GM21529 (cell line): ENCODE results near the gene HIRA.

ENCODE experiments used
- ATAC-seq: cut with Tn5 transposase; IDR thresholded peaks from one replicate; pipeline ENCODE4 v1.9.1; 2021; ENCODE audit not compliant: unreplicated experiment

HIRA gene

DNA sequence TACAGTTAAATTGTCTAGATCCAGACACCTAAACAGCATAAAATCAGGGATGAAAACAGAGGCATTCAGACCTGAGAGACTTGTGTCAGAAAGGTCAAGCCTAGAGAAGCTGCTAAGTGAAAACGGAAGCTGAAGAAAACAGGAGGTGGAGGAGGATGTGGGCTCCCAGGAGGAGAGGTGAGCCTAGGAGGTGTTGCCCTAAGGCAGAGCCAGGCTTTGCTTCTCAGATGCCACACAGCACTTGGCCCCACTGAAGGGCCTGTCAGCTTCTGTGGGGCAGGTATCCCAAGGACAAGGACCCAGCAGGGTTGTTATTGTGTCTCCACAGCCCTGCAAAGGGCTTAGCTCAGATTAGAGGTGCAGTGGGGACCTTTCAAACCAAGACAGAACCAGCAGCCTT lies 33.0 kb upstream of the HIRA start:
- no peak for ATAC-seq

DNA sequence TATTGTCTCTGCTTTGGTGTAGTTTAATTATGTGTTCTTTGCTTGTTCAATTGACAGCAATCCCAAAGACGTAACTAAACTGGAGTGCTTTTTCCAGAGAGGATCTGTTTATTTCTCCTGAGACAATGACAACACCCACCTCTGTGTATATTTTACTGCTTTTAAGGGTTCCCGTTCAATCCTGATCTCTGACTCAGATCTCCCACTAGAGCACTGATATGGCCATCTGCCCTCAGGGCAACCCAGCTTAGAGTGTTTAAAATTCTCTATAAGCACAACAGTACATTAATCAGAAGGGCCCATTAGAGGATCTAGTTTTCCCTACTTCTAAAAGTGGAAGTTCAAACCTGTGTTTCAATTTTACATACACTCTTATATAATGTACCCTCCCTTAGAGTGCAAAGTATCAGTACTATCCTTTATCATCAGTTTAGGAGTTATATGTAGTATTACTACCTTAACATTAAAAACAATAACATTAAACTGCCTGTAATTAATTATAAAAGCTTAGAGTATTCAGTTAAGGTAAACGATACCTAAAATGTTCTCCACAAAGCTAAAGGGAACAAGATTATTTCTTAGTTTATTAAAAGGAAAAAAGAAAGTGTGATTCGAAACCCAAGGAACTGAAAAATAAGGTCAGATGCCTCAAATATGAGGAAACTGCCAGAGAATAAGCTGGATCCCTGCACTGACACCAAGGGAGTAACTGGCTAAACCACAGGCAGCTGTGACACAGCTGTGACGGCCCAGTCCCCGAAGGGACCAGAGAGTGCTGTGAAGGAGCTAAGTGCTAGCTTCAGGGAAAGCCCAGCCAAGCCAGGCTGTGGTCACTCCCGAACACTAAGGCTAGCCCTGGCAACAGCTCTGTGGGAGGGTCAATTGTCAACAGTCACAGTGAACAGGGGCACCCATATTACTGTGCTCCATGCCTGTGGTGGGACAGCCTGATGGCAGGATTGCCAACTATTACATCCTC lies 32.2 kb upstream of the HIRA start:
- no peak for ATAC-seq

DNA sequence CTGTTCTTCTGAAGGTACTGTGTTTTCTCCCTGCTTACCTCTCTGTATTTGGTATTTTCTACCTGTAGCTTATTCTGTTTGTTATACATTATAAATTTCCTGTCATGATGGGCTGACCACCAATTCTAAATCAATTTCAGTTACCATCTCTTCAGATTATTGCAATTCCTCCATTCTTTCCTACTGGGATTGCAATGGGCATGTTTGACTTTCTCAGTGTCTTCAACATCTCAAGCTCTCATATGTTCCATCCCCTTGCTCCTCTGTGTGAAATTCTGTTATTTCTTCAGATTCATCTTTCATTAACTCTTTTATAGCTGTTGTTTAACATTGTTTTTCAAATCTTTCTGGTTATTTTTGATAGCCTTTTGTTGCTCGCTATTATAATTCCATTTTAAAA lies 31.5 kb upstream of the HIRA start:
- ATAC-seq, result no peak

DNA sequence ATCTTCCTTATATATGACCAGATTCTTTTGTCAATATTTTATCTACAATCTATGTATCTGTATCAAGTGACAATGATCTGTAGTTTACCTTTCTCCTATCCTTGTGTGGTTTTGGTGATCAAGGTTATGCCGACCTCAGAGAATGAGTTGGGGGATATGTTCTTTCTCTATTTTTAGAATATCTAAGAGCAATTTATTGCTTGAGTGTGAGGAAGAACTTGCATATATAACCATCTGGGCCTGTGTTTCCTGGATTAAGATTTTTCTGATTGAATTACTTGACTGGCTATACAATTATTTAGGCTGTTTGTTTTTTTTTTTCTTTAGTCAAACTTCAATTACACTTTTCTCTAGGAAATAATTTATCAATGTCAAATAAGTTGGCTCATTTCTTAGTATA lies 30.0 kb upstream of the HIRA start:
- ATAC-seq, result no peak

DNA sequence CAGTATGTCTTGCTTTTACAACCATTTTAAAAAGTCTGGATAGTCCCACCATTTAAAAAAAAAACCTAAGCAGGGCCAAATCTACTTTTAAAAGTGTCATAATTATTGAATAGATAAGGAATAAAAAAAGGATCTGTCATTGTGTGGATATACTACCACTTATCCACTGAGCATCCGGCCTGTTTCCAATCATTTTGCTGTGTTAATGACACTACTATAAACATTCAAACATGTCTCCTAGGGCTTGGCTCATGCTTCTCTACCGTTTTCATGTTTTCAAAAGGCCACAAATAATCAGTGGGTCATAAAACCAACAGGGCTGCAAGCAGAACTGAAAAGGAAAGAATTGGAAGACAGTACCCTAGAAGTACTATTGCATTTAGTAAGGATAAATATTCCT lies 28.5 kb upstream of the HIRA start:
- no peak for ATAC-seq

DNA sequence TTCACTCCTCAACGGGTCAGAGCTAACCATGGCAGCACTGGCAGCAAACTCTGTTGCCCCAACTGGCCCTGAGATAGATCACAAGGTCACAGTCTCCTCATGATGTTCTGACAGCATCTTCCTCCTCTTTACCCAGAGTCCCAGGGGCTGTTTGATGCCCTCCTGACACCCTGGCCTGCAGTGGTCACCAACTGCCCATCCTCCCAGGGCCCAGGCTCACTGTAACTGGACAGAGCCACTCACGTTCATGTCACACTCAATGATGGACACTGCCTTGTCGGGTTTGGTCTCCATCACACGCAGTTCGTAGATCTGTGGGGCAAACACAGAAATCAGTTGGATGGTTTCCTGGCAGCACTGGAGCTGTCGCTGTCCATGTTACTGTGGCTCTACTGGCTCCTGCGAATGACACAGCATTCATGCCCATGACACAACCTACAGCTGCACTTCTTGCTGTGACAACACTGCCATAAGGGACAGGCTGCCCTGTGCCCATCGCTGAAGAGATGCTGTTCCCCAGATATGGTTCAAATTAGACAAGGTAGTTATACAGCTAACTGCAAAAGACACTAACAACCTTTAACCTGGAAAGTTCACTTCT lies 26.4 kb upstream of the HIRA start:
- no peak for ATAC-seq

DNA sequence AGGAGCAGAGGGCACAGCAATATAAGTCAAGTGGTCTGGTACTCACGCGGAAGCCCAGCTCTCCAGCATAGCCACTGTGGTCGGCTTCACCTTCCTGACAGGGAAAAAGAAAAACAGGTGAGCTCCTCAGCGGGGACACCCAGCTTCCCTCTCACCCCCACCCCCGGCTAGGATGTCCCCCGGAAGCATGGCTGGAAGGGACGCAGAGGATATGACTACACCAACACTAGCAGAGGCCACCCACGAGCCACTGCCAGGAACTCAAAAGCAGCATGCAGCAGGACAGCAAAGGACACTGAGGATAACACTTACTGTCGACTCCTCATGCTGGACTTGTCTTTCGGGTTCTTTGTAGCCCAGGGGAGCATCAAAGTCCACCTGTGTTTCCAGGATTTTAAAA lies 25.0 kb upstream of the HIRA start:
- no peak for ATAC-seq

DNA sequence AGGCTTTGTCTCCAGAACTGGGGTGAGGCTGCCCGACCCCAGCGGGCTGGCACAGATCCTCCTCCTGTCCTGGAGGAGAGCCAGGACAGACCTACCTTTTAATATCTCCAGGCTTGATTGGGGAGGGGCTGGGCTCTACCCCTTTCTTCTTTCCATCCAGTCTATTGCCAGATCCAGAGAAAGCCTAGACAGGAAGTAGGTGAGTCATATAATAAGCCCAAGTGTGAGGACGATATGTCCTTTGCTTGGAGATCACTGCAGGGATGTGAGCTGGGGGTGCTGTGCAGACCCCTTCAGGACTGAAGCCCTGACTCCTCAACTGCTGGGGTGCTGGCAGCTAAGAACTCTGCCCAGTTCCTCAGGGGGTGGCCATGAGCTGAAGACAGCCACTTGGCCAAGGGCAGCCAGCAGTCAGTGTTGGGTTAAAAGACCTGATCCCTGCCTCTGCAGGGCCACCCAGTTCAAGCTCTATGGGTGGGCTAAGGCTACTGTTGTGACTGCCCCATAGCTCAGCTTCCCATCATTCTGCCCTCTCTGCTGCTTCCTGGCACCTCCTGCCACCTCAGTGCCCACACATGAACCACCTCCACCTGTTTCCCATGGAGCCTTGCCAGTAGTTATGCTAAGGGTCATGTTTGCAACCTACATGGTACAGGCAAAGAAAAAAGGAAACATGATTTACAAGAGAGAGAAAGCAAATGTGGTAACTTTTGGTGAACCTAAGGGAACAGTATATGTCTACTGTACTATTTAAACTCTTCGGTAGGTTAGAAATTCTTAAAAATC lies 24.2 kb upstream of the HIRA start:
- no peak for ATAC-seq

DNA sequence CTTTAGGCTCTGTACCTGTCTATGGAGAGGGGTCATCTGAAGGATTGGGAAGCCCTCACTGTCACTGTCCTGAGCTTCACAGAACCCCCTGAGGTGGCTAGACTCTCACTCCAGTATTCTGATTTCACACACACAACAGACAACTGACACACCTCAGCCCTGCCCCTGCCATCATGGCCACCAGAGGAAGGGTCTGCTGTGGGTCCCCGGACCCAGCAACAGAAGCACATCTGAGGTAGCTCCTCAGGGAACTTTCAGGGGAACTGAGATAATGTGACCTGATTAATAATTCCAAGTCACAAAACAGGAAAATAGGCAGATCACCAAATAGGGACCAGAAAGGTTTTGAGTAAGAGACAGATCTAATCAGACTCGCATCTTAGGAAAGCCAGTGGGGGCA lies 23.5 kb upstream of the HIRA start:
- no peak for ATAC-seq

DNA sequence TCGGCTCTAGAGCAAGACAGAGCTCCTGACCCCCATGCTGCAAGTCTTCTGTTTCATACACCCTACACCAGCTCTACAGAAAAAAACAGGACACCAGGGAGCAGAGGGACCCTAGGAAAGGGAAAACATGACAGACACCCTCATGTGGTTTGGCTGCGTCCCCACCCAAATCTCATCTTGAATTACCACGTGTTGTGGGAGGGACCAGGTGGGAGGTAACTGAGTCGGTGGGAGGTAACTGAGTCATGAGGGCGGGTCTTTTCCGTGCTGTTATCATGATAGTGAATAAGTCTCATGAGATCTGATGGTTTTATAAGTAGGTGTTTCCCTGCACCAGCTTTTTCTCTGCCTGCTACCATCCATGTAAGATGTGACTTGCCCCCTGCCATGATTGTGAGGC lies 22.6 kb upstream of the HIRA start:
- no peak for ATAC-seq

DNA sequence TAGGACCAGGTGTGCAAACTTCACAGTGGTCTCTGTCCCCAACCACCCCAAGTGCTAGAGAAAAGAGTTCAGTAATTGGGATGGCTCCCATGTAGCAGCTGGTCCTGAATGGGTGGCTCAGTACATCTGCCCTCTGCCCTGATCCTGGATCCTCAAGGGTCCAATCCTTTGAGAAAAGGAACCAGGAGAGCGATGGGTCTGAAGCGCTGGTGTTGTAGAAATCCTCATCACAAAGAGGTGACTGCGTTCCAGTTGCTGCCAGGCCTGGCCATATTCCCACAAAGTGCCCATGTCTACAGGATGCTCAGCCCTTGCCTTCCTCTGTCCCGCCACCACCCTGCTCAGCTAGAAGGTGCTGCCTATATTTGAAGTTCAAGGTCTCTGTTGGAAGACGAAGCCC lies 22.2 kb upstream of the HIRA start:
- ATAC-seq, result no peak

DNA sequence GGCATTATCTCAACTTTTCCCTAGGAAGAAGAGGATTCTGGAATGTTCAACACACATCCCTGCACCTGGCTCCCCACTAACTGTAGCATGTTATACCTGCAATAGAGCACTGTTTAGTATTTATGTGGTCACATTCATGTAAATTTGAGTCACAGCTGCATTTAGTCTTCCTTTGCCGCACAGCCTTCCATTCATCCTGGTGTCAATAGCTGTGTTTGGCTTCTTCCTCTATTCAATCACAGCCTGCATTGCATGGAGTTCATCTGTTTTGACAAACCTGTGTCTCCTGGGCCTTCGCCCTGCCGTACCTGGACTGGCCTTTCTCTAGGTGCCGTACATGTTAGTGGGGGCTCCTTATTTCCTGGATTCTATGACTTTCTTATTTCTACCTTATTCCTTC lies 20.0 kb upstream of the HIRA start:
- no peak for ATAC-seq

DNA sequence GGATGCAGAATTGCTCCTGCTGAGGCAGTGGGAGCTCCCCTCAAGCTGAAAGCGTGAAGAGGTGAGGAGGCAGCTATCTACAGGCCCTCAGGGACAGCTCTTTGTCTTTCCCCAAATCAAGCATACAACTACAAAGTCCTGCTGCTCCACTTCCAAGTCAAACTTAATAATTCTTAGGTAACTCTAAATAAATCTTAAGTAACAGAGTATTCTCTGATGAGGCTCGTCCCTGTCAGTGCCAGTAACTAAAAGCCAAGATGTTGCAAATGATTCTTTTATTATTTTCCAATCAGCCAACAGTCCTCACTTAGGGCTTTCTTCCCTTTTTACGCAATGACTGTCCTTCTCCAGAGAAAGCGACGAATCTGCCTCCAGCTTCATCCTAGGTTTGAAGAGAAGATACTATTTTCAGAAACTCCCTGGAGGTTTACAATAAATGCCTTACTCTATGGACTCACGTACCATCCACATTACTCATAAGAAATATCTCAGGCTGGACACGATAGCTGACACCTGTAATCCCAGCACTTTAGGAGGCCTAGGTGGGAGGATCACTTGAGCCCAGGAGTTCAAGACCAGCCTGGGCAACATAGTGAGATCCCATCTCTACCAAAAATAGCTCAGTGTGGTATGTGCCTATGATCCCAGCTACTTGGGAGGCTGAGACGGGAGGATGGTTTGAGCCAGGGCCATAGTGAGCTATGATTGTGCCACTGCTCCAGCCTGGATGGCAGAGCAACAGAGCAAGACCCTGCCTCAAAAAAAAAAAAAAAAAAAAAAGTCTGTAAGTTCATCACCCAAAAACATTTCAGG lies 19.0 kb upstream of the HIRA start:
- ATAC-seq, result no peak

DNA sequence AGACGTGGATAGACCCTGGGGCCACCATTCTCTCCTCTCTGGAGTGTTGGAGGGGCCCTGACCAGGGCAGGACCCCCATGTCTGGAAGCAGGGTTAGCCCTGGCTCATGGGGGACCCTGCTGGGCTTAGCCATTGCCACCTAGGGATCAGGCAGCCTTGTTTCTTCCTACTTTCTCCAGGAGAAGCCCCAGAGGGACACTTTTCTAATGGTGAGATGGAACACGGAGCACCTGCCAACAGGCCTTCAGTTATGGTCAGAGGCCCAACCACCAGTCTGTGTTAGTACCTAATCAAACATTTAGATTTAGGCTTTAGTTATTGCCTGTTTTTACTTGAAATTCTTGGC lies 17.9 kb upstream of the HIRA start:
- no peak for ATAC-seq

DNA sequence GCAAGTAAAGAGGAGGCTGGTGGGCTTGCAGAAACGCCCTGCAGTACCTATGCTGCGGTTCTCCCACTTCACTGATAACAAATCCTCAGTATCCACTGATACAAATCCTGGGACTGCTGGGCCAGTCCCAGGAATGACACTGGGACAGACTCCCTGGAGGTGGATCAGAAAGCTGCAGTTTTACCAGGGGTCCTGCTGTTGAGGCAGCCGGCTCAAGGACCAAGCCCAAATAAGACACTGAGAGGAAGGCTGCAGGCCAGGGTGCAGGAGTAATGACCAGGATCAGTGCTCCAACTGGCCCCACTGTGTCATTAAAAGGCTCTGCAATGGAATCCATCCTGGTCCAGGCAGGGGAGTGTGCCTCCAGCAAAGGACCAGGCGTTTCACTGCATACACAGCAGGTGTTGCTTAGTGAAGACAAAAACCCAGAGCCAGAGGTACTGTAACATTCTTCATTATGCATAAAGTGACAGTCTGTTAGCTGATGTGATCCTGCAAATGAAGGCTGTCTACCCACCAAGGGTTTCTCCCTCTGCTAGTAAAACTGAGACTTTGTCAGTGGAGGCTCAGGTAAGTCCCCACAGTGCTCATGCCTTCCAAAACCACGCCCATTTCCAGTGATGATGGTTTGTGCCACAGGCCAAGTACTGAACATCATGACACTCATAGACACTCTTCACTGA lies 17.3 kb upstream of the HIRA start:
- no peak for ATAC-seq

DNA sequence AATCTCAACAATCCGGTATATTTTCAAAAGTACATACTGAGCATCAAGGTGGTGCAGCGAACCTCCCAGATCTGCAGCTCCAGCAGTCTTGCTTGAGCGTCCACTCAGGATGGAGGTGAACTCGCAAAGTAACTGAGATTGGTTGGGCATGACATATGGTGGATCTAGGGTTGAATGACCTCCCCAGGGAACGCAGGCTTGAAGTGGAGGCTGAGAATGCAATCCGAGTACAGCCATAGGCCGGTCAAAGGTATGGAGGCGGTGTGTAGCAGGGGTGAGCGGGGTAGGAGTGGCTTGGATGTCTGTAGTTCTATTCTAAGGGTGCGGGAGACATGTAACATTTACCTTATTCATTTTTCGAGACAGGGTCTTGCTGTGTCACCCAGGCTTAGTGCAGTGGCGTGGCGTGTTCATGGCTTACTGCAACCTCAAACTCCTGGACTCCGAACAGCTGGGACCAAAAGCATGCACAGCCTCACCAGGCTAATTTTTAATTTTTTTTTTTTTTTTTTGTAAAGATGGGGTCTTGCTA lies 16.6 kb upstream of the HIRA start:
- peak; percentile 37 for ATAC-seq

DNA sequence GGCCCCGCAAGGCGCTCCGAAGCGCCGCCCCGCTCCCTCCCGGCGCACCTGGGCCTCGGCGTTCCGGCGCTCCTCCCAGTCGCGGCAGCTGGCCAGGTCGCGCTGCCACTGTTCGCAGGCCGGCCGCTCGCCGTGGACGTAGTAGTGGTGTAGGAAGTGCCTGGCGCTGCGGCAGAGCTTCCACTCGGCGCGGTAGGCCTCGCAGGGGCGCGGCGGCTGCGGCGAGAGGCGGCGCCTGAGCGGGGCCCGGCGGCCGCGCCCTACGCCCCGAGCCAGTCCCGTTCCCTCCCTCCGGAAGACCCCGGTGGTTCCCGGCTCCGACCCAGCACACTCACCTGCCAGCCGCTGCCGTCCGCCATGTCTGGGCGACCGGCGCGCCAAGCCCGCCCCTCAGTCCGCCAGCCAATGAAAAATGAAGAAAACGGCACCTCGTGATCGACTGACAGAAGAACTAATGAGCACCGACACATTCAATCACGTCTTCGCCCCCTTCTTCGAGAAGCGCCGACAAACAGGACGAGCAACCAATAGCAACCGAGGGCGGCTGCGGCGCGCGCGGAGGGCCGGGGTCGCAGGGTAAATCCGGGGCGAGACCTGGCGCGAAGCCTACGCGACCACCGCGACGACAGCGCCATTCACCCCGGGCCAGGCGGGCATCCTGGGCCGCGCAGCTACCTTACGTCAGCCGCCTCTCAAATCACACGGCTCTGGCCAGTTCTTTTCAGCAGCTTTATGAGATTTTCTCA lies 16.0 kb upstream of the HIRA start, which contains the start of gene C22orf39:
Gene C22orf39, minus strand, starts transcription at position 382 of the 746 bp plus-strand sequence. Its CDS starts 23 bp downstream, at position 359.
- peak; percentile 84 for ATAC-seq

DNA sequence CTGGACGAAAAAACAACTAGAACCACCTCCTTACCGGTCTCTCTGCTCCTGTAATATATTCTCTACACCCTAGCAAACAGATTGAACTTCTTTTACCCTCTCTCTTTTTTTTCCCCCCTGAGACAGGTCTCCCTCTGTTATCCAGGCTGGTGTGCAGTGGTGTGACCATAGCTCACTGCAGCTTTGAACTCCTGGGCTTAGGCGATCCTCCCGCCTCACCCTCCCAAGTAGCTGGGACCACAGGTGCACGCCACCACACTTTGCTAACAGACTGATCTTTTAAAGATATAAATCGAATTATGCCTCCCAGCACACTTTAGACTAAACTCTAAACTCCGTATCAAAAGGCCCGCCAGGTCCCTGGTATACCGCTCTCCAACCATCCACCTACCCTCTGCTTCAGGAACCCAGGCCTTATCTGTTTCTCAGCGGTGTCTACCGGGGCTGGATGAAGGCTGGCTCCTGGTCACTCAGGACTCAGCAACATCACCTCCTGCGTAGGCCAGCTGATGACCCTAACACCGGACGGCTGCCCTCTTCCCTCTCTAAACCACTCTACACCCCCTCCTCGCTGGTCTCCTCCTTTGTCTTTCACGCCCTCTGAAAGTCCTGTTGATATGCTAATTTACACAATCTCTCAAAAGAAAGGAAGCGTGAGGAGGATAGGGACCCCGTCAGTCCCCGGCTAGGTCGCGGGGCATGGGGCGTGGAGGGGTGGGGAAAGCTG lies 15.2 kb upstream of the HIRA start:
- ATAC-seq, result no peak
